A549 (cell line): ENCODE data around the gene LYZL4.

Experiments used
- CEBPB ChIP-seq, 2 experiments: fragments of >200 bp in 1 of 2; sonication (Bioruptor Twin) in 1 of 2; formaldehyde crosslinking in 1 of 2; IDR thresholded peaks; 2 replicates each; pipeline ENCODE4 v1.6.1; 2012 to 2016
- CHD2 ChIP-seq: fragments of 150-350 bp; IDR thresholded peaks from 2 replicates; pipeline ENCODE4 v1.6.1; 2014; ENCODE audit warnings: low read length; ENCODE audit not compliant: partially characterized antibody
- CTCF ChIP-seq: fragments of >200 bp; sonication (Bioruptor Twin); formaldehyde crosslinking; IDR thresholded peaks from 3 replicates; pipeline ENCODE4 v1.5.1; 2016
- FOSL2 ChIP-seq, 2 experiments: fragments of 450-650 bp in 1 of 2; fragments of >200 bp in 1 of 2; sonication (Bioruptor Twin) in 1 of 2; formaldehyde crosslinking; IDR thresholded peaks; 2 replicates each; pipeline versions ENCODE4 v1.5.0 to v1.6.1; 2016 to 2020; ENCODE audit warnings: mild to moderate bottlenecking in 1 of 2, moderate library complexity in 1 of 2
- KDM5A ChIP-seq: fragments of 200-600 bp; sonication (generic); IDR thresholded peaks from 2 replicates; pipeline ENCODE4 v1.6.1; 2016; ENCODE audit warnings: antibody characterized with exemption, mild to moderate bottlenecking
- MAZ ChIP-seq: fragments of 150-350 bp; IDR thresholded peaks from 2 replicates; pipeline ENCODE4 v1.6.1; 2014; ENCODE audit warnings: antibody characterized with exemption, low read depth, low read length, borderline replicate concordance
- NR3C1 ChIP-seq: fragments of >200 bp; sonication (Bioruptor Twin); formaldehyde crosslinking; IDR thresholded peaks from 3 replicates; pipeline ENCODE4 v1.6.1; 2017
- POLR2A ChIP-seq: IDR thresholded peaks from 2 replicates; pipeline ENCODE4 v1.6.1; 2012; ENCODE audit warnings: mild to moderate bottlenecking, low read length

GRCh38 chr3:42450567-42450966 is 40.2 kb upstream of the LYZL4 start:
- no peak for TF ChIP-seq CHD2
- TF ChIP-seq CTCF = no peak
- no peak for TF ChIP-seq FOSL2 (IDR thresholded peaks at IDR 0.05)
- no peak for TF ChIP-seq FOSL2 (CRISPR knock-in tag; IDR thresholded peaks at IDR 0.05)
- TF ChIP-seq NR3C1 = no peak
- no peak for TF ChIP-seq KDM5A
- TF ChIP-seq CEBPB (IDR thresholded peaks at IDR 0.05) = no peak
- TF ChIP-seq POLR2A = no peak
- no peak for TF ChIP-seq MAZ
